Right lobe of liver (tissue), 6 donors: ENCODE measurements around the gene RNPEPL1. TPM values are rescaled to one million over a fixed set of nuclear protein-coding genes. Genes with fewer than 3 reads are reported as not detected.

Experiments used
- ATAC-seq, 4 donors: fragments of 200-7000 bp; cut with Tn5 transposase; one replicate each; pipeline ENCODE4 v1.9.1; 2020; ENCODE audit warnings: mild to moderate bottlenecking in 4 of 4, moderate library complexity in 4 of 4
- DNase-seq, 3 donors: peaks; one replicate each; pipeline ENCODE4 v3.0.0-alpha.2; 2020
- H3K27ac ChIP-seq, 3 donors: fragments of 200-600 bp; one replicate each; pipeline ENCODE4 v1.8.0; 2022
- H3K27me3 ChIP-seq, 2 donors: fragments of 200-600 bp; one replicate each; pipeline ENCODE4 v1.8.0; 2022
- H3K36me3 ChIP-seq, 4 donors: fragments of 200-600 bp; sonication (generic) in 1 of 4; one replicate each; pipeline versions ENCODE4 v1.5.1 to v1.8.0; 2017 to 2022; ENCODE audit warnings: control low read depth in 1 of 4
- H3K4me1 ChIP-seq, 4 donors: fragments of 200-600 bp; sonication (generic) in 1 of 4; one replicate each; pipeline versions ENCODE4 v1.5.1 to v1.8.0; 2017 to 2022; ENCODE audit warnings: control low read depth in 1 of 4
- H3K4me3 ChIP-seq, 3 donors: fragments of 200-600 bp; one replicate each; pipeline ENCODE4 v1.8.0; 2022
- H3K9me3 ChIP-seq, 4 donors: fragments of 200-600 bp; sonication (generic) in 1 of 4; one replicate each; pipeline versions ENCODE4 v1.5.1 to v1.8.0; 2017 to 2022; ENCODE audit warnings: control low read depth in 1 of 4
- CTCF ChIP-seq, 4 donors: fragments of 200-600 bp in 3 of 4; fragments of 450-650 bp in 1 of 4; IDR thresholded peaks; one replicate each; pipeline versions ENCODE4 v1.5.1 to v1.8.0; 2016 to 2022; ENCODE audit warnings: antibody characterized with exemption in 4 of 4, mild to moderate bottlenecking in 2 of 4
- POLR2A ChIP-seq: fragments of 450-650 bp; IDR thresholded peaks from one replicate; pipeline ENCODE4 v1.6.1; 2017; ENCODE audit warnings: antibody characterized with exemption, mild to moderate bottlenecking
- WGBS: methylation state at CpG from one replicate; pipeline ENCODE4 v1.1.6; 2018; ENCODE audit warnings: low coverage, low lambda C conversion rate; ENCODE audit not compliant: insufficient coverage; ENCODE audit errors: missing lambda C conversion rate; 5-methylcytosine and 5-hydroxymethylcytosine counted together
- intact Hi-C, 2 donors: fragments of 100-400 bp; cut with DNase I; formaldehyde crosslinking; loops; one replicate each; pipeline versions ENCODE4 v1.11.2 to v1.14.1; 2022
- total RNA-seq, 6 experiments: library from RNA; depleted of rRNA in 2 of 6; stranded (reverse); fragments of >200 nt in 2 of 6; fragmentation: NEBNext Ultra II Directional in 3 of 6; extraction: Animal tissue kit (Norgen Biotek cat#: 25700) in 3 of 6; gene quantifications; one replicate each; pipeline versions ENCODE4 v1.1.0 to v1.2.4, GENCODE V29; 2016 to 2023
- donor health status: DM: no; HTN: yes; CAD: no.
- donor health status: DM: no; HTN: no; CAD: no.
- donor health status: DM: no; HTN: no; CAD: no.
- donor health status: DM: no; HTN: yes; CAD: no.
- donor health status: DM: no; HTN: yes; CAD: no.

The RNPEPL1 gene
- total RNA-seq, 6 experiments from 2014 or later = 24.7 to 105 (median 31.0) TPM

- TF ChIP-seq POLR2A = no peak
- TF ChIP-seq CTCF (IDR thresholded peaks at IDR 0.05) = no peak
- DNase-seq (peak in 1 of 3 donors; percentile 14), ATAC-seq (peak in 2 of 4 donors; percentile 21 to 42)
- intact Hi-C loops = no loop called here
- H3K36me3 ChIP-seq = no peaks in the 10 kb centered on the region
- no peaks in the 10 kb centered on the region for H3K27me3 ChIP-seq
- no peak overlapping the region for H3K4me3 ChIP-seq
- H3K27ac ChIP-seq = no peak overlapping the region
- 80% methylated on average over 10 of the region's 10 CpGs for WGBS
- H3K4me1 ChIP-seq = no peaks in the 10 kb centered on the region
- H3K9me3 ChIP-seq = no peaks in the 10 kb centered on the region
These were observed 43.4 kb downstream of the RNPEPL1 start for GRCh38 chr2:240611601-240612210.

- ATAC-seq = no peak
- TF ChIP-seq POLR2A = no peak
- TF ChIP-seq CTCF (IDR thresholded peaks at IDR 0.05) = no peak
- Histone ChIP-seq H3K27ac (no peak overlapping the region), H3K36me3 (no peaks in the 10 kb centered on the region), H3K27me3 (no peaks in the 10 kb centered on the region), H3K9me3 (no peaks in the 10 kb centered on the region), H3K4me1 (no peaks in the 10 kb centered on the region), H3K4me3 (no peak overlapping the region)
- 90% methylated on average over 4 of the region's 4 CpGs for WGBS
- DNase-seq = no peak
- intact Hi-C loops = no loop called here
These were observed 45.5 kb downstream of the RNPEPL1 start for GRCh38 chr2:240613781-240614180.

GRCh38 chr2:240614391-240614790, 46.1 kb downstream of the RNPEPL1 start:
- TF ChIP-seq CTCF (IDR thresholded peaks at IDR 0.05) (no peak), POLR2A (no peak)
- H3K4me3 ChIP-seq = no peak overlapping the region
- no peak overlapping the region for H3K27ac ChIP-seq
- H3K9me3 ChIP-seq = no peaks in the 10 kb centered on the region
- no peaks in the 10 kb centered on the region for H3K36me3 ChIP-seq
- DNase-seq (peak in 2 of 3 donors; percentile 14 to 35), ATAC-seq (peak in 1 of 4 donors; percentile 22)
- no peaks in the 10 kb centered on the region for H3K4me1 ChIP-seq
- intact Hi-C loops = no loop called here
- WGBS = 91% methylated on average over 2 of the region's 9 CpGs
- H3K27me3 ChIP-seq = no peaks in the 10 kb centered on the region

- WGBS = 86% methylated on average over 2 of the region's 2 CpGs
These were observed 47.1 kb downstream of the RNPEPL1 start for GRCh38 chr2:240615396-240615795.

More at GRCh38 chr2:240615396-240615795, 47.1 kb downstream of the RNPEPL1 start:
- Histone ChIP-seq H3K27me3 (no peaks in the 10 kb centered on the region), H3K36me3 (no peaks in the 10 kb centered on the region), H3K9me3 (no peaks in the 10 kb centered on the region), H3K4me1 (no peaks in the 10 kb centered on the region), H3K27ac (no peak overlapping the region), H3K4me3 (no peak overlapping the region)
- intact Hi-C loops = no loop called here
- TF ChIP-seq CTCF (IDR thresholded peaks at IDR 0.05) = no peak
- TF ChIP-seq POLR2A = no peak
- DNase-seq (no peak), ATAC-seq (no peak)
